NCI-H1417 (cell line): ENCODE results near the gene TMED6.

Experiments used
- DNase-seq, 3 experiments: peaks; one replicate each; lab custom pipeline; 2025; lab: John Stamatoyannopoulos, UW

TMED6 gene

DNA sequence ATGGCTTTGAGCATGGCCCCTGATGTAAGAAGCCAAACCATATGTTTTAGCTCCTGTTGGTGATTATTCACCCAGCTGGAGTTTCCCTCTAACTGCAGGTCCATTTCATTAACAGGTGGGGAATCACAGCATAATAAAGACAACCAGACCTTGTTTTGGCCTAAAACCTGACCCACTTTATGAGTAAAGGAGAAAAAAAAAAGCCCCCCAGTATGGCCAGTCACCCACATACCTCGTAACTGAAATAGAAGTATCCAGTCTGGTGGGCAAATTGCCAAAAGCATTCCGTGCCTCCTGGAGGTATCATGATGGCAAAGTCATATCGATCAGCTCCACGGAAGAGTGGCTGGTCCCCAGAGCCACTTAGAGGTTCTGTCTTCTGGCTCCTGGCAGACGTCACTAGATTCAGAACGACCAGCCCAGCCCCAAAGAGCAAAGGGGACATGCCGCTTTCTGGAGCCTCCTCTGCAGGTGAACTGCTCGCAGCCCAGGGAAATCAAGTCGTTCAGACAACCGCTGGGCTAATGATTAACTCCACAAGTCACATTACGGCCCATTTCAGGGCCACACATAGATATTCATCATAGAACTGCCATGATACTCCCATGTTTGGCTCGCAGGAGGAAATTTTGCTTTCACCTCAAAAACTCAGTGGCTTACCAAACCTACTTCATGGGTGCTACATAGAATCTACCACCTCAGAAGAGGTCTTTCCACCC is at the start of gene TMED6:
Gene TMED6 (minus strand): TSS at position 478 of the 719 bp plus-strand sequence. CDS start 33 bp downstream, at position 445.
- DNase-seq = no peak

DNA sequence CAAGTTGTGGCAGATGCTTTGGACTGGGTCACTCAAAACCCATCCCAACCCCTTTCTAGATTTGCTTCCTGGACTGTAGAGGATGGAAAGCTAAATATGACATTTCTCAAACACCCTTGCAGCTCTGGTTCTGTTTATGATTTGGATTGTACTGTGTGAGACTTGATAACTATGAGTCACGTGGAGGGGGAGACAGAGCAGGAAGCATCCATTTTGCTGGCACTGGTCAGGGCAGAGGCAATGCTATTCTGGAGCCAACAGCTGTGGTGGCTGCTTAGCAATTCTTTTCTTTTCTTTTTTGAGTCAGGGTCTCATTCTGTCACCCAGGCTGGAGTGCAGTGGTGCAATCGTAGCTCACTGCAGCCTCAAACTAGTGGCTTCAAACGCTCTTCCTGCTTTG is 47.8 kb upstream of the TMED6 start:
- DNase-seq = no peak

DNA sequence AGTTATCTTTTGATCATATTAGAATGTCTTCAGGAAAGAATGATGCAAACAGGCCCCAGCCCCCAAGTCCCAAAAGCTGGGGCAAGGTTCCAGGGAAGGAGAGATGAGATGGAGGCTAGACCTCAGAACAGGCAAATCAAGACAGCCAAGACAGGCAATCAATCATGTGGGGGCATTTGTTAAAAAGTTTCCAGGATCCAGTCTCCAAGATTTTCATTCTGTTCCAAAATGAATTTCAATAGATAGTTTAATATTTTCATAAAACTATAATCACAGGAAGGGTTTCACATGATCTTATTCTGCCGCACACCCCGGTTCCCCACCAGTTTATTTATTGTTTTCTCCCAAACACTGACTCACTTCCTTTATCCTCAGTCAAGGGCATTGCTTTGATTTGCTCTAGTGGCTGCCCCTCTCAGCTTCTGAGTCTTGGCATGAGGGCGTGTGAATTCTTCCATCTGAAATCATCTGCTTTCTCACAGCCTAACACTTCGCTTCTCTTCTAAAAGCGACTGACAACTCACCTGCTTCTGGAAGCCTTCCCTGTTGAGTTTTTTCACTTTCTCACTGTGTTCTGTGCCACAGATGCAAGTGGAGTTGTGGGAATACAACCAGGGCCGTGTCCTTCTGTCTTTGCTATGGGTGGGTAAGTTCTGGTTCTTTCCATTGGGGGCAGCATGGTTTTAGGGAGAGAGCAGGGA is 46.4 kb upstream of the TMED6 start:
- peak in 1 of 3 experiments; percentile 12 for DNase-seq

DNA sequence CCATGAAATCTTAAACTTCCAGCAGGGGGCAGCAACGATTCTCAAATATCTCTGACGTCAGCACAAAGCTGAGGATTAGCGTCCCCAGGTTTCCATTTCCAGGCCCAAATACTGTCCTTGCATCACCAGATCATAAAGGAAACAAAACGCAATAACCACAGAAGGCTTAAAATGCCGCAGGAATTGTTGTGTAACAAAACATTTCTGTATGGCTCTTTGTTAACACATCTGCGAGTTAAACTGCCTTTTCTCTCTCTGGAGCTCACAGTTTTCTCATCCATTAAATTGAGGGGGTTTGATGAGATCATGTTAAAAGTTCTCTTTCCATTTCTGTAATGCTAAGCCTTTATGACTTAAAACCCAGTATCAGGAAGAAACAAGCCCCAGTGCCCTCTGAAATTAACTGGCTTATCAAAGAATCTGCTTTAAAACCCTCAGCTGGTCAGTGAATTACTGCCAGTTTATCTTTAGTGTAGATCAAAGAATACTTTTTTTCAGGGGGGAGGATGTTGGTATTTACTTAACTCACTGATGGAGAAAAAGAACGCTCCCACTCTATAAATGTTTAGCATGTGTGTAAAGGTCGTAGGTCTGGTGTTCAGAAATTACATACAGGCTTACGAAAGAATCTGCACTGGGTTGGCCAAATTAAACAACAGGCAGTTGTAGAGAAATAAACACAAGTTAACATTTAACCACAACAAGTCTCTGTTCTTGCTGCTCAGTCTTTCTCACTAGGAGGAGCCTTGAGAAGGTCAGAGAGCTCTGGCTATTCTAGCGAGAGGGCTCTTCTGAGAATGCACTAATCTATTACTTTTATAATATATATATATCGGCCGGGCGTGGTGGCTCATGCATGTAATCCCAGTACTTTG is 44.8 kb upstream of the TMED6 start:
- peak; percentile 67 to 91 (median 77) for DNase-seq

DNA sequence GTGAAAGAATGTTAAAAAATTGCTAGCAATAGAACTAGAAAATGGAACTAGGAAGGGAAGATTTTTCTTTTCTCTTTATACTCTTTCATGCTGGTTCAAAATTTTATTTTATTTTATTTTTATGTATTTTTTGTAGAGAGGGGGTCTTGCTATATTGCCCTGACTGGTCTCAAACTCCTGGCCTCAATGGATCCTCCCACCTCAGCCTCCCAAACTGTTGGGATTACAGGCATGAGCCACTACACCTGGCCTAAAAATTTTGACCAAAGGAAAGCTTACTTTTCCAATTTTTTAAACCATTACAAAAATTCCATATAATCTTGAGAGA is 44.2 kb upstream of the TMED6 start:
- DNase-seq = no peak

DNA sequence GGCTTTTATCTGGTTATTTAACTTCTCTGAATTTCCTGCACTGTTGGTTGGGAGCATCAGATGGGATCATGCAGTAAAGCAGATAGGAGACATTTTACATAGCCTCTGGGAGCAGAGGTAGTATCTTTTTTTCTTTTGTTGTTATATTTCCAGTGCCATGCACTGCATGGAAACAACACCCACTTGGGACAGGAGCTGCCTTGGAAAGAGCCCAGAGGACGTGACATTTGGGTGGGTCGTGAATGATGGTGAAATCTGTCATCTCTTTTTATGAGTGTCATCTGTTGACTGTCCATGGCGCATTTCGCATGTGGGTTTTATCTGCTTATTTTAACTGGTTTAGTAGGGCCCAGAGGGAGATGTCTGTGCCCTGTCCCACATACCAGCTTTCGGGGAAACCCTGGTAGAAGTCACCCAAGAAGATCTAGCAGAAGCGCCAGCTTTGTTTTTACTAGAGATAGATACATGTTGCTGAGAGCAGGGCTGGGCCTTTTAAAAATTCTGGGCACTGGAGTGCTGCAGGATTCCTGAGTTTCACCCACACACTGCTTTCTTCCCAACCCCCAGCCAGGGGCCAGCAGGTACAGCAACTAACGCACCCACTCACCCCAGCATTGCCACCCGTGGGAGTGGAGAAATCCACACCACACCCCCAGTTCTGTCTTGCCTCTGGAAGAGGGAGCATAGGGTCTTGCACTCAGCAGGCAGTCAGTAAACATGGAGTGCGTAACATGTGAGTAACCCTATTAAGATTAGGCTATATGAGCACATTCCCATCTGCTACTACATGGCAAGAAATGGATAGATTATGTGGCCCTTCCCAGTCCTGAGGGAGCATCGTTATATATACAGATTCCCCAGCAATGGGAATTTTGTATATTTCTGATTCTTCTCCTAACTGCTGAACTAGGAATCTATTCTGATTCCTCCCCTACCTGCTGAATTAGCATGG is 42.6 kb upstream of the TMED6 start:
- no peak for DNase-seq

DNA sequence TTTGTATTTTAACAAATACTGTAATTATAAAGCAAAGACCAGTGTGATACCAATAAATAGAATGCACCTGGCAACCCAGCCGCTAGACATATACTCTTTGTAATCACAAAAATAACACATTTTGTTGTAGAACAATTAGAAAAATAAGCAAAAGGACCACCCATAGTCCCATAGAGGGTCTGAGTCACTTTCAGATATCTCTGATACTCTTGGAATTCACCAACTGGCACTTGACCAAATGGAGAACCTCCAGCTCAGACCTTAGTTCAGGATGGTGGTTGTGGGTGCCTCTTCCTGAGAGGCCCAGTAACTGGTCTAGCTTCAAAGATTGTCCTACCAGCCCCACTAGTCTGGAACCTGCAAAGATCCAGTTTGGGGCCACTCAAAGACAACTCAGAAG is 35.0 kb upstream of the TMED6 start:
- no peak for DNase-seq

DNA sequence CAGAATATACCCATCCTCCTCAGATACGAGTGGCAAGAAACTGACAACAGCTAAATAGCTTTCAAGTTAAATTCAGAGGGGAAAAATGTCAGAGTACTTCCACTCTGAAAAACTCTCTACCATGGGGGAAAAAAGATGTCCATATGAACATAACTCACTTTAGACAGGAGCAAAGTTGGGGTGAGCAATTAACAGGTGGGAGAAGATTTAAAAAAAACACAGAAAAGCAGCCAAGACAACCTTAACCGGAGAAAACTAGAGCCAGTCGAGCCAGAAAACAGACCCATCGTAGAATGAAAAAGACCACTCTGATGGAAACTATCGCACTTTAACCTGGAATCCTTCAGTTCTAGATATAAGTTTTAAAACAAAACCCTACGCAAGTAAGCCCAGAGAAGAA is 33.4 kb upstream of the TMED6 start:
- DNase-seq = no peak

DNA sequence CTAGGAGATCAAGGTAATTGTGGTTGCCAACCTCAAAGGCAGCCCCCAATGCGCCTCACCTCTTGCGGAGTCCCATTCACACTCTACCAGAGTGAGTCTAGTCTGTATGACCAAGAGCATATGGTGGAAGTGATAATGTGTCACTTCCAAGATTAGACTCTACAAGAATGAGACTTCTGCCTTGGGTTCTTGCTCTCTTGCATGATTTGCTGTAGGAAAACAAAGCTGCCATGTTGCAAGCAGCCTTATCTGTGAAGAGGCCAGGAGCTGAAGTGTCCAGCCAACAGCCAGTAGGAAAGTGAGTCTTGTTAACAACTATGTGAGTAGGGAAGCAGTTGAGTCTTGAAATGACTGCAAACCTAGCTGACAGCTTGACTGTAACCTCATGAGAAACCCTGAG is 30.8 kb upstream of the TMED6 start:
- DNase-seq = no peak

DNA sequence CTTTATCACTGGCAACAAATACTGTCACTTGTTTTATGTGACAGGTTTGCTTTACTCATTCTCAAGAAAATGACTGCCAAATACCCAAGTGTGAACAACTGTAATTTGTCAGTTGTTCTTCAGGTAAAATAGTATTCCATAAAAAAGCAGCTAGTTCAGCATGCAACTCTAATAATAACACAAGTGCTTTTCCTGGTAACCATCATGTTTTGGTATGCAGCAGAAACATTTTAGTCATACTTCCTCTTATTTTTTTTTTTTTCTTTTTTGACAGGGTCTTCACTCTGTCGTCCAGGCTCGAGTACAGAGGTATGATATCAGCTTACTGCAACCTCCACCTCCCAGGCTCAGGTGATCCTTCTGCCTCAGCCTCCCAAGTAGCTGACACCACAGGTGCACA is 29.6 kb upstream of the TMED6 start:
- no peak for DNase-seq

DNA sequence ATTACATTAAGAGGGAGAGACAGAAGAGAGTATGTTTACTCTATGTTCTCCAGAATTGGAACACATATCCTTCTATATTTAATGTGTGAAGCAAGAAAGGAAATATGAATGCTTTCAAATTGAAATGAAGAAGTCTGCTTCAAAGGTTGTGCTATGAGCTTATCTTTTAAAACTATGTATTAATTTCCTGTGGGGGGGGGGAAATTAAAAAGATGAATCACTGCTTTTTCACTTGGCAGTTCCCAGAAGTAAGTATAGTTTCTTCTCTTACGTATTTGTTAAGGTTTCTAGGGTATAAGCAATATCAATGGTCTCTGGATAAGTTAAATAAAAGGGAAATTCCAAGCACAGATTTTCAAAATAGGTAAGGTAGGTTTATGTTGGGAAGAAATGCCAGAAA is 27.2 kb upstream of the TMED6 start:
- no peak for DNase-seq

DNA sequence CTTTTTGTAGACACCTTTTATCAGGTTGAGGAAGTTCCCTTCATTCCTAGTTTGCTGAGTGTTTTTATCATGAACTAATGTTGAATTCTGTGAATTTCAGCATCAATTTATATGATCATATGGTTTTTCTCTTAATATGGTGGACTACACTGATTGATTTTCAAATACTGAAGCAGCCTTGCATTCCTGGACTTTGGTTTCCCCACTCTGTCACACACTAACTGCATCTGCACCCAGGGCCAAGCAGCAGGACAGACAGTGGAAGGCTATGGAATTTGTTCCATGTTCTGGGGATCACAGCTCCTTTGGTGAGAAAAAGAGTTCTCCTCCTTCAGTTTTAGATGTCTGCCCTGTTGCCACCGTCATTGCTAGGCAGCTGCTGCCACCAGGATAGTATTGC is 26.4 kb upstream of the TMED6 start:
- DNase-seq = no peak

DNA sequence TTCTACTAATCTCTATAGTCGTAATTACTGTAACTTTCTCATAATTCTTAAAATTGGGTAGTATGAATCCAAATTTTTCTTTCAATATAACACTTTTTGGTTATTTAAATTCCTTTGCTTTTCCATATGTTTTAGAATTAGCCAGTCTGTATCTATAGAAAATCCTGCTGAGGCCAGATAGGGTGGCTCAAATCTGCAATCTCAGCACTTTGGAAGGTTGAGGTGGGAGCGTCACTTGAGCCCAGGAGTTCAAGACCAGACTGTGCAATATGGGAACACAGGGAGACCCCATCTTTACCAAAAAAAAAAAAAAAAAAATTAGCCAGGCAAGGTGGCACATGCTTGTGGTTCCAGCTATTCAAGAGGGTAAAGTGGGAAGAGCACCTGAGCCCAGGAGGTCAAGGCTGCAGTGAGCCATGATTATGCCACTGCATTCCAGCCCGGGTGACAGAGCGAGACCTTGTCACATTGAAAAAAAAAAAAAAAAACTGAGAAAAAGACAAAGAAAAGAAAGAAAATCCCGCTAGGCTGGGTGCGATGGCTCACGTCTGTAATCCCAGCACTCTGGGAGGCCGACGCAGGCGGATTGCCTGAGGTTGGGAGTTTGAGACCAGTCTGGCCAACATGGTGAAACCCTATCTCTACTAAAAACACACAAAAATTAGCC is 24.9 kb upstream of the TMED6 start:
- DNase-seq = no peak

DNA sequence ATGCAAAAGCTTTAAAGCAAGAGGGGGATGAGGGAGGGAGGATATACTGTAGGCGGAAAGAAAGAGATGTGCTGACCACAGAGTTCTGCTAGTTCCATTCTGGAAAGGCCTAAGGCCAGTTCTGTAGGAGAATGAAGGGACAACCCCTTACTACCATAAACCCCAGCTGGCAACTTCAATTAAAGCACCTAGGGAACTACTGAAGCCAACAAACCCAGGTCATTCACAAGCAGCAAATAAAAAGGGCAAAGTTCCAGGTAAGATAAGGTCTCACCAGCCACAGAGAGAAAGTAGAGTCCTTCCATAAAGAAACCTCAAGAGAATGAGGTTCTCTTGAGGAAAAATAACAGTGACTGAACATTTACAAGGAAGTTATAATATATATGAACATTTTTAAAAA is 21.4 kb upstream of the TMED6 start:
- no peak for DNase-seq

DNA sequence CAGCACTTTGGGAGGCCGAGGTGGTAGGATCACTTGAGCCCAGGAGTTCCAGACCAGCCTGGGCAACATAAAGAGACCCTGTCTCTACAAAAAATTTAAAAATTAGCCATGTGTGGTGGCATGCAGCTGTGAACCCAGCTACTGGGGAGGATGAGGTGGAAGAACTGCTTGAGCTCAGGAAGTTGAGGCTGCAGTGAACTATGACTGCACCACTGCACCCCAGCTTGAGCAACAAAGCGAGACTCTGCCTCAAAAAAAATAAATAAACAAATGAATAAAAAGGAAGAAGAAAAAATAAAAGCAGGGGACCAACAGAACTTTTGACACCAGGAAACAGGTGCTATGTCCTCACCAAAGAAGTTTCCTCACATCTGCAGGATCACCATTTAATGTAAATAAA is 20.0 kb upstream of the TMED6 start:
- DNase-seq = no peak

DNA sequence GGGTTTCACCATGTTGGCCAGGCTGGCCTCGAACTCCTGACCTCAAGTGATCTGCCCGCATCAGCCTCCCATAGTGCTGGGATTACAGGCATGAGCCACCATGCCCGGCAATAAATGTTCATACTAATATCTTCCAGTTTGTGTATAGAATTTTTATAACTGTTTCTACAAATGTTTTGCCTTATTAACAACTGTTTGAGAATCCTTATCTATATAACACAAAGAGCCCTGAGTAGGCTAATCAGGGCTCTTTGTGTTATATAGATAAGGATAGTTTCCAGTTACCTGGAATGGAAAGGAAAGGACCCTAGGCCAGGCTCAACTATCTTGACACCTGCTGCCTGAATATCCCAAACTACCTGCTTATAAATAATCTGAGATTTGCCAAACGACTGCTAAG is 17.3 kb upstream of the TMED6 start:
- DNase-seq = no peak

DNA sequence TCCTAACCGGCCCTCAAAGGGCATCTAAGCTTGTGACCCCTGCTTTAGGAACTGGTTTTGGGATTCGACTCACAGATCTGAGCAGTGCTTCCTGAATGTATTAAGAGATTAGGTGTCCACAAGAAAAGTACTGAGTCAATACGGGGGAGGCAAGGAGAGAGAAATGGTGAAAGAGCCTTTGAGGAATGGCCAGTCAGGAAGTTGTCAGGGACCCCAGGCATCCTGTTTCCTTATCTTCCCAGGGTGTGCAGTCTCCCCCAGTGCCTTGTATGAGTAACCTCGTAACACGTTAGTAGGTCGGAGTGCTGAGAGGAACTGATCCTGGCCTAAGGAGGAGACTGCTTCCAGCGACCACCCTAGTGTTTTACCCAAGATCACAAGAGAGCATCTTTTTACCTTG is 16.4 kb upstream of the TMED6 start:
- DNase-seq = no peak

DNA sequence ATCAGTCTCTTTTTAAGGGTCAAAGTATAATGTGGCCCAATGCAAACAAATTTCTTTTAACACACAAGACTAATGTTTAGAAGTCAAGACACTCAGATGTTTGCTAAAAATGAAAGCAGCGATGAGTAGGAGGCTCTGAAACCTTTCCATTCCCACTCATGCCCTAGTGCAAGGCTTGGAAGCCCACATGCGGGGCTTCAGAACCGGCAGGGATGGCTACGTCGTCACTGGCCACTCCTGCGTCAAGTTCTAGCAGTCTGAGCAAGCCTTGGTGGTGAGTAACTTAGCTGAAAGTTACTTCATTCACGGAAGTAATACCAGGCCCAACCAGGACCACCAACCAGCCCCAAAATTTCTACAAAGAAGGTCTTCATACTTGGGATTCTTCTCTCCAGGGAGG is 14.8 kb upstream of the TMED6 start:
- no peak for DNase-seq

DNA sequence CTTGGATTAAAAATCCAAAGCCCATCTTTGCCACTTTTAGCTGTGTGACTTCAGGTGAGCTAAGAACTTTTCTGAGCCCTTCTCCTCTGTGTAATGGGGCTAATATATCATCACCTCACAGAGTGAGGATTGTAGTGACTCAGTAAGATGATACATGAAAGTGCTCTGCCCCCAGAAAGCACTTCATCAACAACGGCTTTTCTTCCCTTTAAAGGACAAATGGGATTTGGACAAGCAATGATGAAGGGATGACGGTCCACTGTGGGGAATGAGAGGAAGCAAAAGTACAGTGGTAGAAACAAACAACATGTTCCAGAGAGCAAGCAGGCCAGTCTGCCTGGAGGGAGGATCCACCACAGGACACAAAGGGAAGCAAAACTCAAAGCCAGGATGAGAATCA is 14.3 kb upstream of the TMED6 start:
- DNase-seq = no peak

DNA sequence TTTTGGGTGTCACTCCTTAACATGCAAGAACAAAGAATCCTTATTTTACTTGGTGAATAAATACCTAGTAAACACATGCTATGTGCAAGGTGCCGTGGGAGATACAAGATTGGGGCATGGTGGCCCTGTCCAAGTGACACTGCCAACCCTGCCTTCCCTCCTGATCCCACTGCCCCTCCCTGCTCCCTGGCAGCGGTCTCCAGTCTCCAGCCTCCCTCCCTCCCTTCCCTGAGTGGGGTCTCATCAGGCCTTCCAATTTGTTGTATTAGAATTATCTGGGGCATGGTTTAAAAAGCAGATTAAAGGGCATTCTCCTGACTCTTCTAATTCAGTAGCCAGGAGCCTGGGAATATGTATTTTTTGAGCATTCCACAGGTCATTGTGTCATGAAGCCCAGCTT is 12.5 kb upstream of the TMED6 start:
- DNase-seq = no peak

DNA sequence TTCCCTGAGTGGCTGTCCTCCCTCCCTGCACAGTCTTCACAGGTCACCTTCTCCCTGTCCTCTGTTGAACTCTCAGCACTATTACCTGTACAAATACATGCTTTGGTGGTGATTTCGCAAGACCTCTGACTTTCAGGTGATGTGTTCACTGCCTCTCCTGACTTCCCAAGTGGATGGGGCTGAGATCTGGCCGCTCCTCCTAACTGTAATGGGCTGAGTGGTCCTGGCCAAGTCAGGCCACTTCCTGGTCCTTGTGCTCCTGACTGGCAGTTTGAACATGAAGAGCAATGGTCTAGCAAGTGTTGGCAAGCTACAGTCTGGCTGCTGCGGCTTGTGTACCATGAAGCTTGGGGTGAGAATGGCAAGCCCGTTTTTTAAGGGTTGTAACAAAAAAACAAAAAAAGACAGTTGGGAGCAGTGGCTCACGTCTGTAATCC is 11.7 kb upstream of the TMED6 start:
- DNase-seq = no peak
